ENCODE data around the gene LRRC63.
"Not testable (repeated sequence)": the region's sequence is repeated elsewhere in the genome, so short reads cannot be mapped to it uniquely, and the experiment has no call there.

The LRRC63 gene

DNA sequence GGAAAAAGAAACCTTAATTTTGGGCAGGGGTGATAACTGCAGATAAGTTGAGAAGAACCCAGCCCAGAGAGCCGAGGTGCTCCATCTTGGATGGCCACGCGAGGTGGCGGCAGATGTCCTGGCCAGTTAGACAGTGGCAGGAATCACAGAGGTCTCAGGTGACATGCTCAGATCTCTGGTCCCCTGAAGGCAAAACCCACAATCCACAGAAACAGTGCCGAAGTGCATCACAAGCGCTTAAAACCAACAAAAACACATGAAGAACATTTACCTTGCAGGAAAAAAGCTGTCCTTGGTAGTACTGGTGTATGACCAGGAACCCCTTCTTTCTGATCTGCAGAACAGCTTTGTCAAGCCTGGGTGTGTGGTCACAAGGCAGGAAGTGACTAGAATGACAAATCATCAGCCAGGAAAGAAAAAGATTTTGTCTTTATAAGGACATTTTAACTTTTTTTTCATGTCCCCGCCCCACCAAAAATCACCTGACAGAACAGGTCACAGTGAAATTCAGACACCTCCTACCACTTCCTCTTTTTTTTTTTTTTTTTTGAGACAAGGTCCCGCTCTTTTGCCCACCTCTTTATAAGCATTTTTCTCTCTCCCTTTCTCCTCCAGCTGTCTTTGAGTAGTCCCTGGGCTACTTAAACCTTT, 29.8 kb upstream of the LRRC63 start, which contains the start of gene LCP1:
TSS of gene LCP1 (minus strand) at position 338 of the 651 bp plus-strand sequence. CDS start 22,515 bp downstream, outside the sequence.
- no peak for DNase-seq

DNA sequence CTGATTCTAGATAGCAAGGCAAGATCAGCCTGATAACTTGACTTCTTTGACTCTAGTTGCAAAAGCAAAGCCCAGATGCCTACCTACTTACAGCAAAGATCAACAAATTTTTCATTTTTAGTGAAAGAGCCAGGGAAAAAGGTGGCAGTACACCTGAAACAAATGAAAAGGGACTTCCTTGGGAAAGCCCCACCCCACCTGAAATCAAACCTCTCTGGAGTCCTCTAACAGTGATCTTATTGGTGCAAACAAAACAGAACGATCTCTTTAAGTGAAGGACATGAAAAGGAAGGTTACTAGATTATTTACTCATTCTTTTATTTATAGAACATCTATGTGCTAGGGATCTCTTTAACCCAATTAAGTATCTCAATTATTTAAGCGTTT, 29.2 kb upstream of the LRRC63 start:
- no peak for DNase-seq

DNA sequence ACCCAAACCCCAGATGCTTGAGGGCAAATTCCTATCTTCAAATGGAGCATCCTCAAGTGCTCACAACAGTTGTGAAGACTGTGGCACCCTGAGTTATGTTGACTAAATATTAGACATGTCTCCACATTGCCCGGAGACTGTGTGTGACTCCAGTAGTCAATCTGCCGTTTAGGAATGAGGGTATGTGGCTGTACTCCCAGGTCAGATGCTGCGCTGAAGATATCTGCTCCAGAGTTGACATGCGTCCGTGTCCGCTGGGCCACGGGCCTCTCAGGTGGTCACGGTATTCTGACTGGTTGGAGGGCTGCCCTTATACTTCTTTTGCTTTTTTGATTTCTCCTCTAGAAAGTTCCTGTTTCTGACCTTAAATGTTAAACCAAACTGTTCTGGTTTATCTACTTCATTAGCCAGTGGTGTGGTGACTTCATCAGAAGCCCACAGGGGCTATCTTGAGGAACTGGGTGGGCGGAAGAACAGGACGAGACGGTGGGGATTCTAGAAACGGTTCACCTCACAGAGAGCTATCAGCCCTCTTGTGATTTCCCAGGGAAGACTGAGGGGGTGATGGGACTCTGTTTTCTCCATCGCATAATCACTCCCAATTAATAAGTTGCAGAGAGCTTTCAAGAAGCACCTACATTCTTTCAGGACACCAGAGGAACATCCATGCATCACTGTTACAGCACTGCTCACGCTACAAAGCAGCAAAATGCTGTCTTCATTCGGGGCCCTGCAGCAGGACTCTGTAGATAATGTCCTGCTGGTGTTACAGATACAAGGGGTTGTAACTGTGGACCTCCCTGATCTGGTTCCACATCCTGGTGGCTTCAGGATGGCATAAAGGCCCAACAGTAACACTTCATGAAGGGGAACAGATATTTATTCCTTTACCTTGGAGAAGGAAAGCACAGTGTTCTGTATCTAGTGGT, 28.4 kb upstream of the LRRC63 start:
- DNase-seq: no peak

DNA sequence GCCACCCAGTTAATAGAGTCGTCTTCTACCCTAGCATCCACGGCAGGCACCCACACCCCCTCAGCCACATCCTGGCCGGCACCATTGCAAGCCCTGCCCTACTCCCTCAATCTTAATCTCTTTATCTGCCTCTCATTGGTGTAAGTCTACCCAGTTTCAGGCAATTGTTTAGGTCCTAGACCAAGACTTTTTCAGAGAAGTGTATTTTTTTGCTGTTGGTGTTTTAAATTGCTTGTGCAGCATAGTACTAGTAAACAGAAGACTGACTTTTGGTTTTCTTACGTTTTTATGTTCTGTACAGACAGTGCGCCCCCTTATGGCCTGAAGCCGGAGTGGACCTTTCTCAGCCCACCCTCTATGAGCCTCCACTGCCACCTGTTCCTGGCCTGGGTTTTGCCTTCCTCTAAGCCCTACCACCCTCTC, 27.4 kb upstream of the LRRC63 start:
- DNase-seq: peak; percentile 28

DNA sequence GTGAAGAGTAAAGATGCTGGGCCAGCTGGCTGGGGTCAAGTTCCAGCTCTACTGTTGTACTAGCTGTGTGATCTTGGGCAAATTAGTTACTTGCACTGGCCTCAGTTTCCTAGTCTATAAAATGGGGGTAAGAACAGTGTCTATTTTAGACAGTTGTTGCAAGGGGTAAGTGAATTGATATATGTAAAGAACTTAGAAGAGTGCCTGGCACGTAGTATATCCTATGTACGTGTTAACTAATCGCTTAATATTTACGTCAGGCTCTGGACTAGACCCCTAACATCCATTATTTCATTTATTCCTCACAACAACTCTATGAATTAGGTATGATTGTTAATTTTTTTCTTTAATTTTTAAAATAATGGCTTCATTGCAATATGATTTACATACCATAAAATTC, 26.1 kb upstream of the LRRC63 start:
- no peak for DNase-seq

DNA sequence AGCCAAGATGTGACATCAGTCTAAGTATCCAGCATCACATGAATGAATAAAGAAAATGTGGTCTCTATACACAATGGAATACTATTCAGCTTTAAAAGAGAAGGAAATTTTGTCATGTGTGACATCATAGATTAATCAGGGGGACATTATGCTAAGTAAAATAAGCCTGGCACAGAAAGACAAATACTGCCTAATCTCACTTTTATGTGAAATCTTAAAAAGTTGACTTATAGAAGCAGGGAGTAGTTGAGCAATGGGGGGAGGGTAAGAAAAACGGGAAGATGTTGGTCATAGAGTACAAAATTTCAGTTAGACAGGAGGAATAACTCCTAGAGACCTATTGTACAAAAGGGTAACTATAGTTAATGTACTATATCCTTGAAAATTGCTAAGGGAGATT, 19.3 kb upstream of the LRRC63 start:
- no peak for DNase-seq

DNA sequence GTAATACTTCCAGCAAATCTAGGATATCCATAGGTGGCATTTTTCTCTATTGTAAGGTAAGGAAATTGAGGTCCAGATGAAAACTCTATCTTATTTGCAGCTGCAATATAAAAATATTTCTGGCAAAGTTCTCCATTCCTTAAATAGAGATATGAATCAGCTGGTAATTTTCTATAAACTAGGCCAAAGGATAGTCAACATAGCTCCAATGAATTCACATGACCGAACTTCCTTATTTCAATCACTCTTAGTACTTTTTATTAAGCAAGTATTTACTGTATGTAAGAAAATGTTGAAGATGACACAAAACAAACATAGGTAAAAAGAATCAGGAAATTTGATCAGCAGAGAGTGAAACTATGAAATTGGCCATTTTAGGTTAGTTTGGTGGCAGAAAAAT, 16.7 kb upstream of the LRRC63 start:
- no peak for DNase-seq

DNA sequence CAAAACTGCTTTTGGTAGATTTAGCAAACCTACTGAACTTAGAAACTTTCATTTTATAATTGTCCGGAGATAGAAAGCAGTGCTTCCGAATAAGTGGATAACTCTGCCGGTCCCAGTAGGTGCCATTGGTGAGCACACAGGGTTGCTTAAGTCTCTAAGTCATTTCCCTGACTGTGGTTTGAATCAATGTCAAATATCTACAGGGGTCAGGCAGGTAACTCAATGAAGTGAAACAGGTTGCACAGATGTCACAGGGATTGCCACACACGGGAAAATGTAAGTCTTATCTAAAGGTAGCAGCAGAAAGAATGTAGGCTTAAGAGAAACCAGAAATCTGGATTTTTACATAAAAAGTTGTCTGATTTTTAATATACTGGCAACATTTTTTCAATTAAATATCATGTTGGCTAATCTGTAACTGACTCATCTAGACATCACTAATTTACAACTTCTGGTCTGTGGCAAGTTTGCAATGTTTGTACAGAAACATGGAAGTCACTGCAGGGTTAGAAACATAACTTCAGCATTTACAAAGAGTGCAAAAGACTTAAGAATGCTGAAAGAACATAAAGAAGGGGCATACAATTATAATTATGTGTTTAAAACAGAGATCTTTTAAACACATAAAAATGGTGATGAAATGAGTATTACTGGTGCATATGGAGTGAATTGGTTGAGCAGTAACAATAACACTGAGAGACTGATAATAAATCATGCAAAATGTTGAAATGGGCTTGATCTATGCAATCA, 14.3 kb upstream of the LRRC63 start:
- no peak for DNase-seq

DNA sequence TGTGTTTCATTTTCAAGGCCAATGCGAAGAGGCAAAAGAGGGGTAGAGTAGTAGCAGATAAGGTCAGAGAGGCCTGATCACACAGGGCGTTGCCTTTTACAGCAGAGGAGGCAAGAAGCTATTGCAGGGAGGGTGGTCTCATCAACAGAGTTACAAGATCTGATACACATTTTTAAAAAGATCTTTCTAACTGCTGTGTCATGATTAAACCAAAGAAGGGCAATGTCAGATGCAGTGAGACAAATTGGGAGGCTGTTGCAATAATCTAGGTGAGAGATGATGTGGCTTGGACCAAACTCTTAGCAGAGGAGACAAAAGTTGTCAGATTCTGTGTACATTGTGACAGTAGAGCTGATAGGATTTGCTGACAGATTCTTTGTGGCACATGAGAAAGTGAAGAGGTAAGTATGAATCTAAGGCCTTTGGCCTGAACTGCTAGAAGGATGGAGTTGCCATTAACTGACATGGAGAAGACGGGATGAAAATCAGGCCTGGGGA, 13.0 kb upstream of the LRRC63 start:
- DNase-seq: no peak

DNA sequence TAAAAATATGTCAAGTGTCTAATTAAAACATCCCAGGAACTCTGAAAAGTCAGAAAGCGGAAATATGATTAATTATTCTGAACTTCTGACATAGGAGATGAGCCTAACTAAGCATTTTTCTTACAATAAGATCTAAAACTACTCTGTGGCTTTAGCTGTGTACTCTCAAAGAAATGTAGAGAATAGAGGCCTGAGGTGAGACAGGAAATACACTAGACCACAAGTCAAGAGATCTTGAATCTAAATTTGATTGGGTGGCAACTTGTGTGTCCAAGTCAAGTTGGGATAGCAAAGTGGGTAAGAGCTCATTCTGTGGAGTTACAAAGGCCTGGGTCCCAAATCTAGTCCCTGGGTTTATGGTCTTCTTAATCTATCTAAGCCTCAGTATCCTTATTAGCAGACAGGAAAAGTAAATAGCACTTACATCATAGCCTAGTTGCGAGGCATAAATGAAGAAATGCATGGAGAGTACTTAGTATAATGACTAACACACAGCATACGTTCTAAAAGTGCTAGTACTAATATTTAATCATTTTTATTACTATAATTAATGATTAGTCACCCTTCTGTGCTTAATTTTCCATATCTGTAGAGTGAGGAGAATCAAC, 9.4 kb upstream of the LRRC63 start:
- DNase-seq: no peak

DNA sequence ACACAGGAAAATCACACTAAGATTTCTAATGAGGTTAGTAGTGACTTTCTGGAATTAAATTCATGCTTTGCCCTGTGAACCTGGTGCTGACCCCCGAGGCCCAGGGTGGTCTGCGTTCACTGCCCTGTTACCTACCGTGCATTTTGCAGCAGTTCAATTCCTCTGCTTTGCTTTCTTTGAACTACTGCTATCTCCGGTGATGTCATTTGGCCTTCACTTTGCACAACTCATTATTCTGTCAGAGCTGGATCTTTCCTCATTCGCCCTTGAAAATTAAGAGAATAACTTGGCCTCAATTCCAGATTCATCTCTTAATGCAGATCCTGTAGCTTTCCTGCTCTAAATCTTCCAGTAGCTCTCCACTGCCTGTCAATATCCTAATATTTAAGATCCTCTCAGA, 8.8 kb upstream of the LRRC63 start:
- DNase-seq: no peak

DNA sequence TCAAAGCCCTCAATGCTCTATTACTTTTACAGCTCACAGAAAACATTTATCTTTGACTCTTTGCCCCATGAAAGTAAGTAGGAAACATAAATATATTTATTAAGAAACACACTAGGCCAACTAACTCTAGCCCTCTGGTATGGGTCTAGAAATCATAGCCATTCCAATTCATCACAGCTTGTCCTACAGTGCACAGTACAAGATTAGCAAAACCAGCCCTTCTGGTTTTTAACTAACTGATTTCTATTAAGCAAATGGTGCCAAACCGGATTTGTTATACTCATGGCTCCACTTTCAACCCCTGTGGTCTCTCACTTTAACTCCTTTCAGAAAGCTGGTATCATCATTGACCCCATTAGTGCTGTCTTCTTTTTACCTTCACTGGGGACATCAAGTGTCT, 5.6 kb upstream of the LRRC63 start:
- DNase-seq: no peak

DNA sequence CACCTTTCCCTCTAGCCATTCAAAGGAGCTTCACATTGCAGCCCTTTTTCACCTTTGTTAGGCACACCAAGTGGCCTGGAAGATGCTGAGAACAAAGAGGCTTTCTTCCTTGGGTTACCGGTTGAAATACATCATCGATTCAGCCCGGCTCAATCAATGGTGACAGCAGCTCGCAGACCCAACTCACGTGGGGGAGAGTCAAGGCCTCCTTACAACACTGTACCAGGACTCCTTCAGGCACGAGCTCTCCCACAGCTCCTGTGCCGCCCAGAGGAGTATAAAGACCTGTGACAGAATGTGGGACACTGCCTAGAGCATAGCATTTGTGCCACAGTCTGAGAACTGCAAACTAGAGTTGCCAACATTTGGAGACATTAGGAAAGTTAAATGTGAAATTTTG, 3.9 kb upstream of the LRRC63 start:
- no peak for DNase-seq

DNA sequence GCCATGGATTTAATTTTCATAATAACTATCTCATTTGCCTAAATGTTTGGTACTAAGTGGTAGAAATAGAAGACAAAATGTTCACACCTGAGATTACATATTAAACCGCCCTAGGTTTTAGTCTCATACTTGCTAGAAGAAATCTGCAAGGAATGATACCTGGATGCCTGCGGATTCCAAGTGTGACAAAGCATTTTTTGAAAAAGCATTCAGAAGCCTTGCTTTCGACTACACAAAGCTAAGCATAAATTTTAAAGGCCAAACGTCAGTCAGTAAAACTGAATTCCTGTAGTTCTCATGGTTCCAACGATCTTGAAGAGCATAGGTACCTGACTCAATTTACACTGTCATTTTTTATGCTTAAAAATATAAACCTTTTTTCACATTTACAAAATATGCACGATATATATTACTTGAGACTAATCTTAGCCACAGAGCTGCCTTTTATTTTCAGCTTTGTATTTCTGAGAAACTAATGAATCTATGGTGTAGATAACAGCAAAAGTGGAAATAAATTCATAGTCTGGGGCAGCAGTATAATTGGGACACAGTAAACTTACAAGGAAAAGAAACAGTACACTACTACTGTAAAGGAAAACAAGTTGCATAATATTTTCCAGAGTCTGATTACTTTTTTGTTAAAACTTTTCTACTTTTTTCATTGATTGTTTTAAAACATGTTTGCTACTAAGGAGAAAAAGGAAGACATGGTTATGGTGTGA, 1.2 kb upstream of the LRRC63 start:
- no peak for DNase-seq

DNA sequence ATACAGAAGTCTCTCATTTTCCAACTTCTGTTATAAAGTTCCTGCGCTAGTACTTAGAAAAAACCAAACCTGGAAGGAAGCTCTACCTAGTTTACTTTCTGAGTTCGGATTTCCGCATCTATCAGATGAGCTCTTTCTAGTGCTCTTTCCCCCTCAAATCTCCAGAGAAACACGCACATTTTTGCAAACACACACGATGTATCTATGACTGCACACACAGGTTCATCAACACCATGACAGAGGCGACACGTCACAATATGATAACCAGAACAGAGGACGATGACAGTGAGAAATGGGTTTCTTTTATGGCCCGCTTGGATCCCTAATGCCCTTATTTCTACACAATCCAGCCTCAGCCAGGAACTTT, 629 bp upstream of the LRRC63 start:
- peak; percentile 11 for DNase-seq

DNA sequence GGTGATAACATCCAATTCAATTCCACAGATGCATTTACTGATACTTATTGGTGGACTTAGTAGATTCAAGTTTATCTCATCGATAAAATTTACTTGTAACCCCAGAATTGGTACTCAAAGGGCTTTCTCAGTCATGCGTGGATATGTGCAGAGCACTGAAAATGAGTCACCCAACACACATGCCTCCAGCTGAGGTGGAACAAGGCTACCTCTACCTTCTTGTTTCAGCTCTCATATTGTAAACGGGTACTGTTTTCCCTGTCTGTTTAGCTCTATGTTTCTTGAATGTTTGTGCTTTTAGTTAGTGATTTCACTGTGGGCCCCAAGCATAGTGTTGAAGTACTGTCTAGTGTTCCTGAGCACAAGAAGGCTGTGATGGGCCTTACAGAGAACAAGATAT, 1.5 kb downstream of the LRRC63 start:
- DNase-seq: no peak

DNA sequence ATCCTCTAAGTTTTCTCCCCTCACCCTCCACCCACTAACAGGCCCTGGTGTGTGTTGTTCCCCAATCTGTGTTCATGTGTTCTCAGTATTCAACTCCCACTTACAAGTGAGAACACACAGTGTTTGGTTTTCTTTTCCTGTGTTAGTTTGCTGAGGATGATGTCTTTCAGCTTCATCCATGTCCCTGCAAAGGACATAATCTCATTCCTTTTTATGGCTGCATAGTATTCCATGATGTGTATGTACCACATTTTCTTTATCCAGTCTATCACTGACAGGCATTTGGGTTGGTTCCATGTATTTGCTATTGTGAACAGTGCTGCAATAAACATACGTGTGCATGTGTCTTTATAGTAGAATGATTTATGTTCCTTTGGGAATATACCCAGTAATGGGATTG, 3.0 kb downstream of the LRRC63 start:
- DNase-seq: not testable (repeated sequence)

DNA sequence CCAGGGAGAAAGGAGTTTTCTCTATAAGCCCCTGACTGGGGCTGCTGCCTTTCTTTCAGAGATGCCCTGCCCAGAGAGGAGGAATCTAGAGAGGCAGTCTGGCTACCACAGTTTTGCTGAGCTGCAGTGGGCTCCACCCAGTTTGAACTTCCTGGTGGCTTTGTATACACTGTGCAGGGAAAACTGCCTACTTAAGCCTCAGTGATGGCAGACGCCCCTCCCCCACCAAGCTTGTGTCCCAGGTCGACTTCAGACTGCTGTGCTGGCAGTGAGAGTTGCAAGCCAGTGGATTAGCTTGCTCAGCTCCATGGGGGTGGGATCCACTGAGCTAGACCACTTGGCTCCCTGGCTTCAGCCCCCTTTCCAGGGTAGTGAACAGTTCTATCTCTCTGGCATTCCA, 8.5 kb downstream of the LRRC63 start:
- DNase-seq: peak; percentile 15

DNA sequence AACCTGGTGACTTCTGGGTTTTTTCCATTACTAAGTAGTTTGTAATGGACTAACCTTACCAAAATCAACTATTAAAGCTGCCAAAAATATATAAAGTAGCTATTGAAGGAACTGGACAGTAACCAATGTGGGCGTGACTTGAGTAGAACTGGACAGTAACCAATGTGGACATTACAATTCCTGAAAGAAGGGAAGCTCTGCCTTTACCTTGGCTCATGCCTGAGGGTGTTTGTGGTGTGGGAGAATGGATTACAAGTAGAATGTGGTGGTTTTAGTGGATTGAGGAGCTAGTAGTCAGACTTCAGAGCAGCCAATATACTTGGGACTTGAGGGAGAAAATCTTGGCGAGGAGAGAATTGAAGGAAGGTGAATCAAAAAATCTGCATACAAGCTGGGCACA, 17.5 kb downstream of the LRRC63 start:
- DNase-seq: no peak

DNA sequence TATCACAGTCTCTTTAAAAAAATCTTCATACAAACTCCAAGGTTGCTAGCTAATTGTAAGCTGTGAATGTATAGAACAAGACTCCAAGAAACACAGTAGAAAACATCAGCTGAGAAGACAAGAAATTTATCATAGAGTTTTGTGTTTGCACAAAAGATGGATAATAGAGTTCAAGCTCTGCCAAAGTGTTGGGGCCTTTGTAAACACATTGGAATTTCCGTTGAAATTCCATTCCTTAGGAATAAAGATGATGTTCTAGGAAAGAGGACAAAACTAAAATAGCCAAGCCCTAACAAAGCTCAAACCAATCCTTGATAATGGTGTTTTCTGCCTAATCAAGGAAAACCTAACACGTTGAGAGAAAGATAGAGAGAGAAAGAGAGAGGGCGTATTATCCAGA, 20.6 kb downstream of the LRRC63 start:
- DNase-seq: no peak

DNA sequence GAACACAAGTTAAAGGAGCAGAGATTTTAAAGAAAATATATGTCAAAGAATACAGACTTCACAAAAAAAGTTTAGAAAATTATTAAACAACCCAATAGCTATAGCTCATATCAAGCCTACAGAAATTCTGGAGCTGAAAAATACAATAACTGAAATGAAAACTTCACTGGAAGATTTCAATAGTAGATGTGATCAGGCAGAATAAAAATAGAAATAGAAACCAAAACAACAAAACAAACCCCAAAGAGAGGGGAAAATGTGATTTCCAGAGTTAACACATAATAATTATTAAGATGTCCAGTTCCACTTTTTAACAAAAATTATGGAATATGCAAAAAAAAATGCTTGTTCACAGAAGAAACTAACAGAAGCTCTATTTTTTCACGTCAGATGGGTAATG, 23.6 kb downstream of the LRRC63 start:
- DNase-seq: no peak

DNA sequence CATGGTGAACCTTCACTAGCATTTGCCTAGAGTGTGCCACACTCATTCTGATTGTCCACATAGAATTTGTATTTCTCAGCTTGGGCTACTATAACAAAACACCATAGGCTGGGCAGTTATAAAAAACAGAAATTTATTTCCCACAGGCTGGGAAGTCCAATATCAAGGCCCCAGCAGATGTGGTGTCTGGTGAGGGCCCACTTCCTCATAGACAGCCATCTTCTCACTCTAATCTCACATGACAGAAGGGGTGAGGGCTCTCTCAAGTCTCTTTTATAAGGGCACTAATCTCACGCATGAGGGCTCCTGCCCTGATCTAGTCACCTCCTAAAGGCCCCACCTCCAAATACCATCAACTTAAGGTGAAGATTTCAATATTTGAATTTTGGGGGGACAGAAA, 53.6 kb downstream of the LRRC63 start:
- no peak for DNase-seq
